ENCODE measurements around the gene DIRAS1. TPM values are rescaled to one million over a fixed set of nuclear protein-coding genes. Genes with fewer than 3 reads are reported as not detected.

Gene DIRAS1
- total and polyA plus RNA-seq, 12 donors = 0.09 to 4.8 (median 1.8) TPM

DNA sequence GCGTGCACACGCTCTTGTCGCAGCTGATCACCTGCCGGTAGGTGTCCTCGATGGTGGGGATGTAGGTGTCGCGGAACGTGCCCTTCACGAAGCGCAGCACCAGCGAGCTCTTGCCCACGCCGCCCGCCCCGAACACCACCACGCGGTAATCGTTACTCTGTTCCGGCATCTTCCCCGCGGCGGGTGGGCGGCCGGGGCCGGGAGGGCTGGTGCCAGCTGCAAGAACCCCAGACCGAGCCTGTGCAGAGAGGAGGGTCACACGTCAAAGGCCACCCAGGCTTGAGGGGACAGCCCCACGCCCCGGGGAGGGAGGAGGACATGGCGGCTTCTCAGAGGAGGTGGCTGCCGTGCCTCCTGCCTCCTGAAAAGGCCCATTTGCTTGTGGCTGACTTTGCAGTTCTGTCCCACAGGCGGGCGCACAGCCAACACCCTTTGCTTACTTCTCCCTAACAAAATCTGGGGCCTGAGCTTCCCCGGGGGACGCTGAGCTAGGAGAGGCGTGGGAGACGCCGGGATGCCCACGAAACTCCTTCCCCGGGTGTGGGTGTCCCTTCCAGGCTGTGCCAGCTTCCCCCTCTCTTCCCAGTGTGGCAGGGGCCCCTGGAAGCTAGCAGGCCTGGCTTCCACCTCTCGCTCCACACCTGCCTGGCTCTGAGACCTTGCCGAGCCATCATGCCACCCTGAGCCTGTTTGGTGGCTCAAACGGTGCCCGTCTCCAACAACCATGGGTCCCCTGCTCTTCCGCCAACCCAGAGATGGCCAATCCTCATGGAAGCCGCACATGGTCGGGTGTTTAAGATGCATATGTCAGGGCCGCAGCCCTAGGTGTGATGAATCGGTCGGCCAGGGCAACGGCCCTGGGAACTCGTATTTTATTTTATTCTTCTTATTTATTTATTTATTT is 3.3 kb downstream of the DIRAS1 start:
- H3K9me3 ChIP-seq (replicated peaks in 1 of 3) = no peaks in the 10 kb centered on the region
- no peak for TF ChIP-seq POLR2A (IDR thresholded peaks at IDR 0.05)
- TF ChIP-seq, protein P1, sequence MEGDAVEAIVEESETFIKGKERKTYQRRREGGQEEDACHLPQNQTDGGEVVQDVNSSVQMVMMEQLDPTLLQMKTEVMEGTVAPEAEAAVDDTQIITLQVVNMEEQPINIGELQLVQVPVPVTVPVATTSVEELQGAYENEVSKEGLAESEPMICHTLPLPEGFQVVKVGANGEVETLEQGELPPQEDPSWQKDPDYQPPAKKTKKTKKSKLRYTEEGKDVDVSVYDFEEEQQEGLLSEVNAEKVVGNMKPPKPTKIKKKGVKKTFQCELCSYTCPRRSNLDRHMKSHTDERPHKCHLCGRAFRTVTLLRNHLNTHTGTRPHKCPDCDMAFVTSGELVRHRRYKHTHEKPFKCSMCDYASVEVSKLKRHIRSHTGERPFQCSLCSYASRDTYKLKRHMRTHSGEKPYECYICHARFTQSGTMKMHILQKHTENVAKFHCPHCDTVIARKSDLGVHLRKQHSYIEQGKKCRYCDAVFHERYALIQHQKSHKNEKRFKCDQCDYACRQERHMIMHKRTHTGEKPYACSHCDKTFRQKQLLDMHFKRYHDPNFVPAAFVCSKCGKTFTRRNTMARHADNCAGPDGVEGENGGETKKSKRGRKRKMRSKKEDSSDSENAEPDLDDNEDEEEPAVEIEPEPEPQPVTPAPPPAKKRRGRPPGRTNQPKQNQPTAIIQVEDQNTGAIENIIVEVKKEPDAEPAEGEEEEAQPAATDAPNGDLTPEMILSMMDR (IDR thresholded peaks at IDR 0.05) = no peak
- DNase-seq = peak in 1 of 7 donors; percentile 16
- no peaks in the 10 kb centered on the region for H3K27me3 ChIP-seq
- no peak overlapping the region for H3K4me3 ChIP-seq
- no peak overlapping the region for H3K27ac ChIP-seq
- no peaks in the 10 kb centered on the region for H3K36me3 ChIP-seq (replicated peaks in 1 of 2)
- WGBS, 4 donors = 84 to 90% (median 88%) methylated on average over 27 to 52 of the region's 52 CpGs
- peaks cover 3 to 15% of the 10 kb centered on the region in 2 donors for H3K4me1 ChIP-seq (replicated peaks in 1 of 2)
- intact Hi-C loops (cut with DNase I) = no loop called here

DNA sequence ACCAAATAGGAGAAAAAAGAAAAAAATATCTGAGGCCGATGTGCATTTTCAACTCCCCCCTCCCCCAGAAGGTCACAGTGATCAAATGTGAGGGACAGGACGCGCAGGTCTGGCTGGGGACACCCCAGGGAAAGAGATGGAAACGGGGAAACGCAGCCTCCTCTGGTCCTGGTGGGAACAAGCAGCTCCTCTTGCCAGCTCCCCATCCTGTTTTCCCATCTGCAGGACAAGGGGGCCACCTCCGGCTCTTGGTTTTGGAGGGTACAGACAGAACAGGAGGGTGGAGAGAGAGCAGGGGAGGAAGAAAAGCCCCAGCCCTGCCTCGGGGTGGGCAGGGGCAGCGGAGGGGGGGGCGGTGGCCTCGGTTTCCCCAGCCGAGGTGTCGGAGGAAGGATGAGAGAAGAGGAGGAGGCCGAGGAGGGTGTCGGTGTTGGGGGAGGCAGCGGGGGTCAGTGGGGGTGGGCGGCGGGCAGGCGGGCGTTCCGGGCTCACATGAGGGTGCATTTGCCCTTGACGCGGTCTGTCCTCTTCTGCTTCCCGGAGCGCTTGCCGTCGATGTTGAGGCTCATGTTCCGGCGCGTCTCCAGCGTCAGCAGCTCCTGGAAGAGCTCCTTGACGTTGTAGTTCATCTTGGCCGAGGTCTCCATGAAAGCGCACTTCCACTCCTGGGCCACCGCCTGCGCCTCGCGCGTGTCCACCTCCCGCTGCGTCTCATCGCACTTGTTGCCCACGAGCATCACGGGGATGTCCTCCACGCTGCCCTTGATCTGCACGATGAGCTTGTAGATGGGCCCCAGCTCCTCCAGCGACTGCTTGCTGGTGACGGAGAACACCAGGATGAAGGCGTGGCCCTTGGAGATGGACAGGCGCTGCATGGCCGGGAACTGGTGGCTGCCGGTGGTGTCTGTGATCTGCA is 4.2 kb downstream of the DIRAS1 start:
- H3K9me3 ChIP-seq (replicated peaks in 1 of 3) = no peaks in the 10 kb centered on the region
- H3K4me1 ChIP-seq (replicated peaks in 1 of 2) = peaks cover 0 to 11% of the 10 kb centered on the region in 2 donors
- no peaks in the 10 kb centered on the region for H3K36me3 ChIP-seq (replicated peaks in 1 of 2)
- H3K27me3 ChIP-seq = no peaks in the 10 kb centered on the region
- DNase-seq = no peak
- TF ChIP-seq POLR2A (IDR thresholded peaks at IDR 0.05) = no peak
- TF ChIP-seq, protein P1 (IDR thresholded peaks at IDR 0.05) = no peak
- no peak overlapping the region for H3K4me3 ChIP-seq
- no peak overlapping the region for H3K27ac ChIP-seq
- WGBS, 4 donors = 91 to 92% (median 91%) methylated on average over 46 to 51 of the region's 51 CpGs
- intact Hi-C loops (cut with DNase I) = no loop called here

DNA sequence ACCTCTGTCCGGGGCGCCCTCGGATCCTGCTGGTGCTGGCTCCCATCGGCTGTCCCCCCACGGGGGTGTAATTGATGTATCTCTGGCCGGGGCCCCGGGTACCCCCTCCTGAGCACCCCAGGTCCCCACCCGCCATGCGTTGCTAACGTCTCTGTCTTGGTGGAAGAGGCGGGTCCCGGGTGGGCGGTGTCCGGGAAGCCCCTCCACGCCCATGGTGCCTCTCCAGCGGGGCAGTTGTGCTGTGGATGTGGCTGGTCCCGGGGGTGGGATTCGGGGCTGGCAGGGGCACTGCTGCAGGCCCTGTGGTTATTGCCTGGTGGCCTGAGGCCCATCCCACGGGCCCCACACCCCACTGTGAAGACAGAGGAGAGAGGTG is 4.9 kb downstream of the DIRAS1 start:
- intact Hi-C loops (cut with DNase I) = no loop called here

More for the DNA sequence above, 4.9 kb downstream of the DIRAS1 start:
- TF ChIP-seq, protein P1 (IDR thresholded peaks at IDR 0.05) = no peak
- no peak for TF ChIP-seq POLR2A (IDR thresholded peaks at IDR 0.05)
- 65 to 89% (median 79%) methylated on average over 2 to 19 of the region's 19 CpGs for whole genome bisulfite sequencing, 4 donors
- Histone ChIP-seq H3K9me3 (replicated peaks in 1 of 3) (no peaks in the 10 kb centered on the region), H3K27me3 (no peaks in the 10 kb centered on the region), H3K27ac (no peak overlapping the region), H3K4me1 (replicated peaks in 1 of 2) (peaks cover 0 to 11% of the 10 kb centered on the region in 2 donors), H3K4me3 (no peak overlapping the region), H3K36me3 (replicated peaks in 1 of 2) (no peaks in the 10 kb centered on the region)
- DNase-seq = no peak
